ENCODE data around the gene HACD2. TPM values are rescaled to one million over a fixed set of nuclear protein-coding genes. Genes with fewer than 3 reads are reported as not detected.

HACD2 gene
- total RNA-seq, 1 experiment from 2014 or later, result 25.4 TPM

GRCh38 chr3:123576122-123576521 lies 8.7 kb downstream of the HACD2 start:
- no peak for DNase-seq (ENCODE audit: extremely low read depth, low read depth)

DNA sequence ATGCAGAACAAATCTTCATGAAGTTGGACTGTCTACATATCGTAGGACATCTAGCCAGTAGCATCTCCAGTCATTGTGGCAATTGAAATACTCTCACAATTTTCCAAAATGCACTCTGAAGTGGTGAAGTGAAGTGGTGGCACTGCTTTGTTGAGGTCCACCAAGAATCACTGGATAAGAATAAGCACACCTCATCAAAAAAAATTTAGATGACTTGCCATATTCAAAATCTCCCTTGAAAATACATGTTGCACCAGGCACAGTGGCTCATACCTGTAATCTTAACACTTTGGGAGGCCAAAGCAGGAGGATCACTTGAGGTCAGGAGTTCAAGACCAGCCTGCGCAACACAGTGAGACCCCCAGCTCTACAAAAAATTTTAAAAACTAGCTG lies 12.9 kb downstream of the HACD2 start:
- DNase-seq (ENCODE audit: extremely low read depth, low read depth), result no peak

DNA sequence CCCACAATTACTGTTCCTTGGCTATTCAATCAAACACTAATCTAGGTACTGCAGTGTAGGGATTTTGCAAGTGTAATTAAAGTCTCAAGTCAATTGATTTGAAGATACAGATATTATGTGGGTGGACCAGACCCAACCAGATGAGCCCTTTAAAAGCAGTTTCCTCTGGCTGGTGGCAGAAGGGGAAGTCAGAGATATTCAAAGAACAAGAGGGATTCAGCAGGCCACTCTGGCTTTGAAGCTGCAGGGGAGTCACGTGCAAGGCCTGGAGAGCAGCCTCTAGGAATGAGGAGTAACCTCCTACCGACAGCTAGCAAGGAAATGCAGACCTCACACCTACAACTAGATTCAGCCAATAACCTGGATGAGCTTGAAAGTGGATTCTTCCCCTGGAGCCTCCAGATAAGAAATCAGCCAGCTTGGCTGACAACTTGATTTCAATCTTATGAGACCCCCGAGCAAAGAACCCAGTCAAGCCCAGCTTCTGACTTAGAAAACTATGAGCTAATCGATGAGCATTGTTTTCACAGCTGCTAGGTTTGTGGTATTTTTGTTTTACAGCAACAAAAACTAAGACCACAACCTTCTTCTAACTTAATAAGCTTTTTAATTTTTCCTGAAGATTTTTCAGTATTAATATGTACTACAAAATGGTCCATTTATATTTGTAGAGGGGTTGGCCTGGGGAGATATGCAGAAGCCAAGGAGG lies 13.4 kb downstream of the HACD2 start:
- no peak for DNase-seq (ENCODE audit: extremely low read depth, low read depth)

DNA sequence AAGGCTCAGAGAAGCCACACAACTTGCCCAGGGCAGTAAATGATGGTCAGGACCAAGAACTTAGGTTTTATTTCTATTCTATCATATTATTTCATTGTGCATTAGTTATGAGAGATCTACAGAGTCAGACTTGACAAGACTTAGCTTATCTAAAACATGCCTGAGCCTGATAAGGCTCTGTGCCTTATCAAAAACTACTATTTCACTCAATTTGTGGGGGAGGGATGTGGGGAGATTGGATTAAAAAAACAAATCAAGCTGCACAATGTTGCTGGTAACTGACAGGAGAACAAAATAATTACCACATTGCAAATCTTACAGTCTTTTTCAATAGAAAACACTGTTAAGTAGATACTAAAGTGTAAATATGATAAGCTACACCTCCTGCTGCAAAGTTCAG lies 16.0 kb downstream of the HACD2 start:
- DNase-seq (ENCODE audit: extremely low read depth, low read depth), result no peak

DNA sequence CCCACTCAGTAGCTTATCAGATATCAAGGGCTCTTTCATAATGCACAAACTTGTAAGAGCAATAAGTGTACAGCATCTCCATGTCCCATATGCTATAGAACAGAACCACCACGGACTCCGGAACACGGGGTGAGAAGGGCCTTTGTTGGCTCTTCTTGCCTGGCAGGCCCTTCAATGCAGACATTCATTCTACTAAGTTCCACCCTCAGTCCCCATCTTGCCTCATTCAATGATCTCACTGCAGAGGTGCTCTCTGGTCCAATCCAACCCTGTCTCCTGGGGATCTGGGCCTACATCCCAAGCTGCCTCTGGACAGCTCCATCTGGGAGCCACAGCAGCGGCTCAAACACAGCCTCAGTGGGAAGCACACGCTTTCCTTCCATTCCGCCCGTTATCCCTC lies 16.8 kb downstream of the HACD2 start:
- no peak for DNase-seq (ENCODE audit: extremely low read depth, low read depth)

DNA sequence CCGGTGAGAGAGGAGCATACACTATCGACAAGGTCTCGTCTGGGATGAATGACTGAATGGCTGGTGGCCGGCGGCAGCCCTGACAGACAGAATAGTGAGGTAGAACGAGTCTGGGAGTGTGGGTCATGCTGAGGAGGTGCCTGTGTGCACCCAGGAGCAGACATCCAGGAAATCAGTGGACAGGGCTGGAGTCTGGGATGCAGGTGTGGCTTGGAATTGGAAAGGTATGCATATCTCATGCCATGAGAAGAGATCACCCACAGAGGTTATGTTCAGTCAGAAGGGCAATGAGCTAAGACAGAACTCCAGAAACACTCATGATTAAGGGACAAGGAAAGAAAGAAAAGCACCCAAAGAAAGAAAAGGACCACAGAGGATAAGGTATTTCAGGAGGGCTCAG lies 20.8 kb downstream of the HACD2 start:
- DNase-seq (ENCODE audit: extremely low read depth, low read depth), result no peak

- no peak for DNase-seq (ENCODE audit: extremely low read depth, low read depth)
Measured at GRCh38 chr3:123562547-123562946, 22.3 kb downstream of the HACD2 start.

DNA sequence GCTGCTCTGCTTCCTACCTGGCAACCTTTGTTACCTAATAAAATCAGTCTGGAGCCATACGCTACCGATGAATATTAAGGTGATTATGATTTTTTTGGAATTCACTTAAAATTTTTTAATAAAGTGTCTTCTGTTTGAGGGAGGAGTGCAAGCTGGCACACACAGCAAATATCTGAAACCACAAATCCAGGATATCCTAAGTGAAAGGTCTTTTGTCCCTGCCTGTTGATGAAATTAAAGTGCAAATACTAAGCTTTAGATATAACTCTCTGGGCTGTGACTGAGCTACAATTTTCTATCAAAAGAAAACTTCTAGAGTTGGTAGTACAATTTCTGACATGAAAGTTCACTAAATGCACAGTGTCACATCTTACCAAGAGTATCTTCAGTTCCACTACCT lies 23.7 kb downstream of the HACD2 start:
- DNase-seq (ENCODE audit: extremely low read depth, low read depth), result no peak

- DNase-seq (ENCODE audit: extremely low read depth, low read depth), result peak; percentile 40
Measured at GRCh38 chr3:123559040-123559861, 25.6 kb downstream of the HACD2 start.

DNA sequence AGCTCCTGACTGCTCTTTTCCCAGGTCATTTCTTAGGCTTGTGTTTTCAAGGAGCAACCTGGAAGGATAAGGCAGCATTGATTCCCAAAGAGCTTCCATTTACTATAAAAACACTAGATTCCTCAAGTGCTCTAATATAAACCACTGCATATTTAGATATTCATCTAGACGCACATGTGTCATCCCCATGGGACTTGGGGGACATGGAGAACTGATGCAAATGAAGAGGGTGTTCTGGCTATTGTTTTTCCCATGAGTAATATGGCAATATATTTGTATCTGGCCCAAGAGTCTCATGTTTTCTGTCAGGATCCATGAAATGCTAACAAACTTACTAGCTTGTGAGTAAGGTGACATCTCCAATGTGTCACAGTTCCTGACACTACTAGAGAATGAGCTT lies 31.3 kb downstream of the HACD2 start:
- DNase-seq (ENCODE audit: extremely low read depth, low read depth), result no peak

DNA sequence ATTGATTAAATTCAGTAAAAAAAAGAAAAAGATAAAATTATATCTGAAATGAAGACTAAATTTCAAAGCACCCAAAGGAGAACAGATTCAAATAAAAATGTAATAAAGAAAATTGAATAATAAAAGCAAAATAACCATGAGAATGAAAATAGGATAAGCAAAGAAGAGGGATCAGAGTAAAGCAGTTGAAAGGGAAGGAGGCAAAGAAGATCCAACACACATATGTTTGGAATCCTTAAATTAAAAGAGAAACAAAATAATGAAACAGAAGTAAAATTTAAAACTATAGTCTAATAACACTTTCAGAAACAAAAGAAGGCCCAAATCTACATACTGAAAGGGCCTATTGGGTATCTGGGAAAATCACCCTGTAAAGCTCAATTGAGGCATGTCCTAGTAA lies 32.1 kb downstream of the HACD2 start:
- no peak for DNase-seq (ENCODE audit: extremely low read depth, low read depth)

DNA sequence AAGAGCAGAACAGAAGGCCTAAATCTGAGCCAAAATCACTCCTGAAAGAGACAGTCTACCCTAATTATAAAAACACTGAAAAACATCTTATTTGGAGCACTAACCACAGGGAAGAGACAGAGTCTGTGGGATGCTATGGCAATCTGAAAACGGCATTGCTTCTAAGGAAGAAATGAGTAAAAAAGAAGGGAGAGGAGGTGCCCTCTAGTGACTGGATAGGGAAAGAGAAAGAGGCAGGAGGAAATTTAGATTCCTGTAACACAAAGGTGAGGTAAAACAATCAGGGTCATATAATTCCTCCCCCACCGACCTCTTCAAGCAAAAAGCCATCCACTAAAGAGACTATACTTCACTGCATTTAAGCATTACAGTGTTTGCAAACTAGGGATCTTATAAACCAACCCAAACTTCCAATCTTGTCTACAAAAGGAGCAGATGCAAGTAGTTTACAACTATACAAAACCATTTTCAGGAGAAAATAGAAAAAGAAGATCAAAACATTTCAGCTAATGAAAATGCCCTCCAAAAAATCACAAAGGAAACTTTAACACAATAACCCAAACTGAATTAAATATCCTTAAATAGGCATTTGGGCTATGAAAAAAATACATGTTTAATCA lies 32.6 kb downstream of the HACD2 start:
- DNase-seq (ENCODE audit: extremely low read depth, low read depth), result peak; percentile 4

DNA sequence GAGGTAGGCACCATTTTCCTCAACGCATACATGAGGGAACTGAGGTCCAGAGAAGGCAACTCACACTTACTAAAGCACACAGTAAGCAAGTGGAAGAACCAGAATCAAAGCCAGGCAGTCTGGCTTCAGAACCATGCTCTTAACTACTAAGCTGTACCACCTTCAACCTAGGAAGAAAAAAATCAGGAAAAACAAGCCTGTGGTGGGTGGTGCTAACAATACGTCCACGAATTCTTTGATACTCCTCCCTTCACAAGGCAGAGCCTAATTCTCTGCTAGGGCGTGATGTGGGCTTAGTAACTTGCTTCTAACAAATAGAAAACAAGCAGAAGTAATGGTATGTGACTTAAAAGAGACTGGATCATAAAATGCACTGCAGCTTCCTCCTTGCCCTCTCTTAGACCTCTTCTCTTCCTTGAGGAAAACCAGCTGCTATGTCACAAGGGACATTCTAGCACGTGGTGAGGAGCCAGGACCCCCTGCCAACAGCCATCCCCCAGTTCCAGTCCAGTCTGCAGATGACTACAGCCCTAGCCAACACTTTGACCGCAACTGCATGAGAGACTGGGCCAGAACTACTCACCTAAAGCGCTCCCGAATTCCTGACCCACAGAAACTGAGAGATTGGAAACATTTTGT lies 36.9 kb downstream of the HACD2 start:
- no peak for DNase-seq (ENCODE audit: extremely low read depth, low read depth)

DNA sequence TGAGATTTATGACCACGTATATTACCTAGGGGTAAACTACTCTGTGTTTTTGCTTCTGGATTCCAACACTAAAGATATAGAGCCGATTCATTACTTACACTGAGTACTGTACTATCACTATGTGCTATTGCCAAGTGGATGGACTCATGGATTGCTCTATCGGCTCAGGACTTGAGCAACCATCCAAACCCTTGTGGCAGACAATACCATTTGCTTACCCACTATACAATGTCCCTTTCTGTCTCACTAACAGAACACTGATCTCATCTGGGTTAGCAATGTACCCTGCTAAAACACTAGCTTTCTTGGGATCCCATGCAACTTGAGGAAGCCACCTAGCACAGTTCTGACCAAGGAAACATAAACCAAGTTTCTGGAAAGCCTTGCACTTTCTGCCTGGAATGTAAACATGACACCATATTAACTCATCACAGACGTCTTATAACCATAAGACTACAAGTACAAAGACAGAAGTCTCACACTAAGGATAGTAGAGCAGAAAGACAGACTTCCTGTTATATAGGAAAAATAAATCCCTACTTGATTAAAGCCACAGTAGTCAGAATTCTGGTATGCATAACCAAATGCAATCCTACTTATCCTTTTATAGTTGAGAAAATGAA lies 38.6 kb downstream of the HACD2 start:
- no peak for DNase-seq (ENCODE audit: extremely low read depth, low read depth)

DNA sequence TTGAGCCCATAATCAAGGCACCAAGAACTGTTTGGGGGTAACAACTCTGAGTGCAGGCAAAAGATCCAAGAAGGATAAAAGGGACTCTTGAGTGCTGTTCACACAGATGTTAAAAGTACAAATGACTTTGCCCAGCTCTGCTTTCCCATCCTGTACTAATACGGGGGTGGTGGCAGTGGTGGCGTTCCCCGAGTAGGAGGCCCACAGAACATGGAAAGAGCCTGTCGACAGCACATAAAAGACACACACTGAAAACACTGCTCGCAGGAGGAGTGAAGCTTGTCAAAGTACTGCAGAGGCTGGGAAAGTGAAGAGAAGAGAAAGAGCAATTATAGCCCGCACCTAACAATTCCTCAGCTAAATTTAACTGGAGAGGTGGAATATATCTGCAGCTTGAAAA lies 40.9 kb downstream of the HACD2 start:
- no peak for DNase-seq (ENCODE audit: extremely low read depth, low read depth)

GRCh38 chr3:123540285-123540684 lies 44.6 kb downstream of the HACD2 start:
- no peak for DNase-seq (ENCODE audit: extremely low read depth, low read depth)

DNA sequence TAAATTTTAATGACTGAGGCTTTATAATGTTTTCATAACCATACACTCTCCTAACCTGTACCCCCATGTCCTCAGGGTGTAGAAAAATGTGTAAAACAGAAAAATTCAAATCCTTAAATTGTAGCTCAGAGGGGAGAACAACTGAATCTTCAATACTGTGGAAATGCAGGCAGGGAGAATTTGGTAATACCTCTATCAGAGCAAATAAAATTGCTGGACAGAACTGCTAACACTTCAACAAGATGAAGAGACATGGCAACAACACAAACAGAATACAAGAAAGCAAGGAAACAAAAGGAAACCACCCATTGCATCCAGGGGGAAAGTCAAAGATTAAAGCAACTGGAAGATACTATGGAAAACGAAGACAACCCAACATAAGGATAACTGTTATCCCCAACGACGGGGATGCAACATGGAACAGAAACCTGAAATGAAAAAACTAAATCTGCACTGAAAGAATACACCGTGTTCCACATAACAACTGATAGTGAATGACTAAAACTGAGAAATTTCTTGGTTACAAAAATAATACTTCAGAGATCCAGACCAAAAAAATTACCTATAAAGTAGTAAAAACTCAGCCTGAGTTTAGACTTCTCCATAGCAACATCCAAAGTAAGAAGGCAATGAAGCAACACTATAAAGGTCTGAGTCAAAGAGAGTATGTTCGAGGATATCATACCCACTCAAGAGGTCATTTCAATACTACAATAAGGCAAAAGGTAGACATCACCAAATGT lies 48.5 kb downstream of the HACD2 start:
- no peak for DNase-seq (ENCODE audit: extremely low read depth, low read depth)

- no peak for DNase-seq (ENCODE audit: extremely low read depth, low read depth)
Measured at GRCh38 chr3:123535580-123535979, 49.3 kb downstream of the HACD2 start.

GRCh38 chr3:123534264-123534663 lies 50.6 kb downstream of the HACD2 start:
- no peak for DNase-seq (ENCODE audit: extremely low read depth, low read depth)

DNA sequence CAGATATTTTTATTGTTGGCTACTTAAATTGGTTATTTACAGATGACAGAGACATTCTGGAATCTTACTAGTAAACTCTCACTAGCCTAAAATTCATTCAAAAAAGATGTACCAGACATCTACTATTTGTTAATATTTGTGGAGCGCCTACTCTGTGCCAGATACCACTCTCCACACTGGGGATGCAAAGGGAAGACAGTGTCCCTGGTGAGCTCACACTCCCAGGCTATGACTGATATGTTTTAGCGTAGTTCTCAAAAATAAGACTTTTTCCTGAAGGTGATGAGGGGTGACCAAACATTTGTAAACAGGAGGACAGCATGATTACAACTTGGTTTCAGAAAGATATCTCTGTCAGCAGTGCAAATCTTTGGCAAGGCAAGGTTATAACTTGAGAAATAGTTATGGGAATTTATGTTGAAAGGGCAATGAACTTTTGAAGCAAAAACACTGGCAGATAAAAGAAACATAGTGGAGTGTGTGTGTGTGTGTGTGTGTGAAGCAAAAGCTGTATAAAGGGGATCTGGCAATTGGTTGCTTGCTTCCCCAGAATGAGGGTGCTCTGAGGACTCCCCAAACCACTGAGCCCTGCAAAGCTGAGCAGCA lies 51.2 kb downstream of the HACD2 start:
- DNase-seq (ENCODE audit: extremely low read depth, low read depth), result no peak
